Placental pericyte (primary cell): ENCODE data around the gene MDN1. TPM values are rescaled to one million over a fixed set of nuclear protein-coding genes. Genes with fewer than 3 reads are reported as not detected.

Source experiments
- small RNA-seq: library from RNA; depleted of rRNA; stranded (forward); fragments of <200 nt; gene quantifications from one replicate; pipeline ENCODE3, GENCODE V24; 2012; ENCODE audit warnings: low replicate concordance
- total RNA-seq: library from RNA; depleted of rRNA; stranded (reverse); fragments of >200 nt; gene quantifications from 2 replicates; pipeline ENCODE4 v1.2.3, GENCODE V29; 2012

MDN1 gene
- total RNA-seq, result 16.6 and 30.1 TPM in 2 replicates

DNA sequence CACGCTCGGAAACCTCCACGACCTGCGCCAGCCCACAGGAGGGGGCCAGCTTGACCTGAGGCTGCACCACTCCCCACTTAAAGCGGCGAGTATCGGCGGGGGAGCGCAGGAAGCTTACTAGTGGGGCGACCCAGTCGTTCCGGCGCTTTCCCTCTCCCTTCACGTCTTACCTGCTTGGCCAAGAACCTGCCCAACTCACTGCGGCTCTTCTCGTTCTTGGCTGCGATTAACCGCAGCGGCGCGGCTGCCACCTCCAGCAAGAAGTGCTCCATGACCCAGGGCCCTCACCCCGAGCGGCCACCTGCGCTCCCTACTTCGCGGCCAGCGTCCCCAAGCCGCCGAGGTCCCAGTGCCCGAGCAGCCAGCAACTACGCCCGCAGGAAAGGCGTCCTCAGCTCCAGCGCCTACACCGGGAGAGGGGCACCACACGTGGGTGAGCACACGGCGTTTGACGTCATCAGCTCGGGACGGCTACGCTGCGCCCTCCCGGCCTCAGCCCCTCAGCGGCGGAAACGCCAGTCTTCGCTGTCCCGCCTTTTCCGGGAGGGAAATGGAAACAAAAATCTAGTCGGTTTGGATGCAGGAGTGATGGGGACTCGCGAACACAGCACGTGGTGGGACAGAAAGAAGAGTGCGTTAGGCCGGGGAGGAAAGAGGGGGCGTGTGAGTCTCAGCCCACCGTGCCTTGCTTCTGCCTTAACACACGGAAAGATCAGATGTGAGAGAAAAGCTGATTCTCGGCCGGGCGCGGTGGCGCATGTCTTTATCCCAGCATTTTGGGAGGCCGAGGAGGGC is at the start of gene MDN1:
Gene MDN1, minus strand, starts transcription at position 459 of the 795 bp plus-strand sequence. Its CDS starts 187 bp downstream, at position 272.

GRCh38 chr6:89829472-89830169 is 10.0 kb upstream of the MDN1 start, which contains the start of gene CASP8AP2:
CASP8AP2 (plus strand) TSS chr6:89829880.

DNA sequence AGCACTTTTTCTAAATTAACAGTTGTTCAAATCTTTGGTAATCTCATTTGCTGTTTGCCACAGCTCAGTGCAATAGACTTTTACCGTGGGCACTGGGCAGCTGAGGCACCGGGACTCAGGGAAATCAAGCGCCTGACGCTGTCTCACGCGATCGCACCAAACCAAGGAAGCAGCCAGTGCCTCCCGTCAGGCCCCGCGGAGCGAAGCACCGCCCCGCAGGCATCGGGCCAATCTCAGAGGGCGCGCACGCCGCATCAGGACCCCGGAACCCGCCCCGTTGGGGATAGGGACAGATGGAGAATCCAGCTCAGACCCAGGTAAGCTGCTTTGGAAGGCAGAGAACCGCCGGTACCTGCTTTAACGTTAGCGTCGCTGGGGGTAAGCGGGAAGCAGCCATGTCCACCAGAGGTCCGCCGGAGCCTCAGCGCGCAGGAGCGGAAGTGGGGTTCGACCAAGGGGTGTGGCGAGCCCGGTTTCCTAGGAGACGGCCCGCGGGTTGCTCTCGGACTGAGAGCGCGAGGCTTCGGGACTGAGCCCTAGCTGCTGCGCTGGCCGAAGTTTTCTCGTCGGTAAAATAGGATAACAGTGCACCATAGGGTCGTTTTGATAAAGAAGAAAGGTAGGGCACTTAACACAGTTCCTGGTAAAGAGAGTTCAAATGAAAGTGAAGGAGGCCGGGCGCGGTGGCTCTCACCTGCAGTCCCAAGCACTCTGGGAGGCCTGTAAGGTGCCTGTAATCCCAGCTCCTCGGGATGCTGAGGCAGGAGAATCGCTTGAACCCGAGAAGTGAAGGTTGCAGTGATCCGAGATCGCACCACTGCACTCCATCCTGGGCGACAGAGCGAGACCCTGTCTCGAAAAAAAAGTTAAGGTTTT is 181.0 kb downstream of the MDN1 start, which contains the start of gene LYRM2:
Gene LYRM2, minus strand, starts transcription at position 428 of the 876 bp plus-strand sequence. Its CDS starts 31 bp downstream, at position 397.

Small RNA genes lying within 50 kb of the gene (small RNA-seq; reads per million reads assigned to genes)
- not detected for gene DNAJC19P6
- gene RF00019, result not detected

Other genes starting within 250 kb of the MDN1 start
- 18.6 and 25.5 TPM in 2 replicates for gene LYRM2, start 181.0 kb downstream of the MDN1 start, total RNA-seq
- 6.8 and 15.7 TPM in 2 replicates for gene CASP8AP2, start 10.1 kb upstream of the MDN1 start, total RNA-seq
- not detected in 2 replicates for gene GJA10, start 74.7 kb upstream of the MDN1 start, total RNA-seq